ENCODE results near the gene GEMIN2.
"Not testable (repeated sequence)": the region's sequence is repeated elsewhere in the genome, so short reads cannot be mapped to it uniquely, and the experiment has no call there.

The GEMIN2 gene

DNA sequence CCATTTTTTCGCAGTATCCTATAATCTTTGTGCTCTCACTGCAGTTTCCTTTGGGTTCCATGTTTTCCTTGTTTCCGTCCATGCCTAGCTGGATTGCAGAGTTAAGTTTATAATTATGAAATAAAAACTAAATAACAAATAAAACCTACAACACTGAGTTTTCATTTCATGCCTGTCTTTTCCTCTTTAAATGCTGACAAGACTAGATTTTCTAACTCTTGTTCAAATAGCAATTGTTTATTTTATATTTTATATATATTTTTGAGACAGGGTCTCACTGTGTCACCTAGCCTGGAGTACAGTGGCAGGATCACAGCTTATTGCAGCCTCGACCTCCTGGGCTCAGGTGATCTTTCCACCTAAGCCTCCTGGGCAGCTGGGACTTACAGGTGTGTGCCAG is 5.3 kb upstream of the GEMIN2 start:
- no peak for DNase-seq (ENCODE audit: low read depth)
- H3K4me3 ChIP-seq (ENCODE audit: low read depth, low read length): no peak overlapping the region

DNA sequence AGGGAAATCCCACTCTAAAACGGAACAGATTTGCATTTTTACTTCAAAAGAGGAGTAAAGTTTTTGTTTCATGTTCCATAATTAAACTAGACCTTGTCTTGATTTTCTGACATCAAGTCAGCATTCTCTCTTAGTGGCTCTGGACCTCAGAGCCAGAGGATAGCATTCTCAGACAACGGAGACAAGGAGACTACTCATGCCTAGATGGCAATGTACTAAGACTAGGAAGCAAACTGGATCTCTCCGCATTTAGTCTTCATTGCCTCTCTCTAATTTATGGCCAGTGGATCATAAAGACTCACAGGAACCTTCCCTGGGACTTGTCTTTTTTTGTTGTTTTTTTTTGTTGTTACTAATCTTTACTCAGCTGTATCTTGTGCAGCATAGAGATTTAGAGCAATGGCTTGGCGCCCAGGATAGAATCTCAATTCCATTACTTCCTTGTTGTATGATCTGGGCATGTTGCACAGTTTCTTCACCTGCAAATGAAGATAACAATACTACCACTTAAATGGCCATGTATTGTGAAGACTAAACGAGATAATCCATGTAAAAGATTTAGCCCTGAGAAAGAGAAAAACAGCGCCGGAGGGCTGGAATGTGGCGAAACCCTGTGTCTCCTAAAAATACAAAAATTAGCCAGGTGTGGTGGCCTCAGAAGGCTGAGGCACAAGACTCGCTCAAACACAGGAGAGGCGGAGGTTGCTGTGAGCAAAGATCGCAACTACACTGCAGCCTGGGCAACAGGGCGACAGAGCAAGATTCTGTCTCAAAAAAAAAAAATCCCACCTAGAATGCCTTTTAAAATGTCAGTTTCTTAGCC is 4.0 kb upstream of the GEMIN2 start:
- H3K4me3 ChIP-seq (ENCODE audit: low read depth, low read length): no peak overlapping the region
- no peak for DNase-seq (ENCODE audit: low read depth)

DNA sequence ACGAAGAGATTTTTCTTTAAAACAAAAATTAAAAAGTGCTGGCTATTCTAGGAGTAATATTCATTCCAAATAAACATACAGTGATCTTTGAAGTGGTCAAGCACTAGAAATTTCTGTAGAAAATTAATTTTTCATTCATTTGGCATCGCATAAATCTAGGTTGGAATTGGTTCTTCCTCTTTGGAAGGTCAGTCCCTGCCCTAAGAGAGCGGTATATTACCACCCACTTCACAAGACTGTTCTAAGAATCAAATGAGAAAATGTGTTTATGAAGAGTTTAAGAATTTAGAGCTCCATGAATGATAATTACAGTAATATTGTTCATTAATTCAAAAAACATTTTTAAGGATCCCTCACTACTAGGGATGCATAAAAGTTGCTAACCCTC is 444 bp upstream of the GEMIN2 start:
- peak overlapping the region; percentile 73 for H3K4me3 ChIP-seq (ENCODE audit: low read depth, low read length)
- DNase-seq (ENCODE audit: low read depth): no peak

DNA sequence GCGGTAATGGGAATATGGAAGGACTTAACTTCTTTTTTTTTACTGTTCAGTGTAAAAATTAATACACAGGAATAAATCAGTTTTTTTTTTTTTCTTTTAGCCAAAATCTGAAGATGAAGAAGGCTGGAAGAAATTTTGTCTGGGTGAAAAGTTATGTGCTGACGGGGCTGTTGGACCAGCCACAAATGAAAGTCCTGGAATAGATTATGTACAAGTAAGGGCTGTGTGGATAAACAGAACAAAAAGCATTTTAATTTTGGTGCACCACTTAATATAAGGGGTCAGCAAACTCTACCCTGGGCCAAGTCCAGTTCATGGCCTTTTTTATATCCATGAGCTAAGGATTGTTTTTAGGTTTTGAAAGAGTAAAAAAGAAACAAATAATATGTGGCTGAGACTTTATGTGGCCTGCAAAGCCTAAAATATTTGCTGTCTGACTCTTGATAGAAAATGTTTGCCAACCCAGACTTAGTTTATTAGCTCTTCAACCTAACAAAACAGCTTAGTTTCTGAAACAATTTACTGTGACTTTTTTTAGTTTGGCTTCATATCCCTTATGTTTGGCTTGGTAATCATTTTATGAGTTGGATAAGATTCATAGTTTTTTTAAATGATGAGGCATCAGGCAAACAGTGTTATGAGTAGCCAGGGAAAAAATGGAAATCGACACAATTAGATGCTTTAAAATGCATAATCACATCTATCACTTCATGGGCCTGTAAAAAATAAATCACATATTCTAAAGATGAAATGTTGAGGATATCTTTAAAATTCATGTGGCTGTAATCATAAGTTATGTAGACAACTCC is 8.4 kb downstream of the GEMIN2 start:
- no peak overlapping the region for H3K4me3 ChIP-seq (ENCODE audit: low read depth, low read length)
- no peak for DNase-seq (ENCODE audit: low read depth)

DNA sequence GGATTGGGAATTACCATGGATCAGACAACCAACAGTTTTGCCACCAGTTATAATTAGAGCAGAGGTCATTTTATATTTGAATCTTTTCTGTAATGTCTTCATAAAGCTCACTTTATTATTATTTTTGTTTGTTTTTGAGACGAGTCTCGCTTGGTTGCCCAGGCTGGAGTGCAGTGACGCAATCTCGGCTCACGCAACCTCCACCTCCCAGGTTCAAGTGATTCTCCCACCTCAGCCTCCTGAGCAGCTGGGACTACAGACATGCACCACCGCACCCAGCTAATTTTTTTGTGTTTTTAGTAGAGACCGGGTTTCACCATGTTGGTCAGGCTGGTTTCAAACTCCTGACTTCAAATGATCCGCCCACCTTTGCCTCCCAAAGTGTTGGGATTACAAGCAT is 23.7 kb downstream of the GEMIN2 start:
- not testable (repeated sequence) for DNase-seq (ENCODE audit: low read depth); H3K4me3 ChIP-seq (ENCODE audit: low read depth, low read length)

DNA sequence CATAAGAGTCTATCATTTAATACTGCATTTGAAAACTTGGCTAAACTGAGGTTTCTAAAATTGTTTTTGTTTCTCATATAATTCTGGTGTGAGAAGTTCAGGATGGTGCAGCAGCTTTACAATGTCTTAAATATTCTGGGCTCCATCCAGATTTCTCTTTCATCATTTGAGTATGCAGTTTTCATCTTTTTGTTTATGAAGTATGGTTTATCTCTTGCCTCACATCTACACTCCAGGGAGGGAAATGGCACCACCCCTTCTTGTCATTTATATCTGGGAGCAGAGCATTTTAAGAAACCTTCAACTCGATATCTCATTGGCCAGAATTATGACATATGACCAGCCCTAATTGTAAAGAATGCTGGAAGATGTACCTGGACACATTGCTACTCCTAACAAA is 24.3 kb downstream of the GEMIN2 start:
- DNase-seq (ENCODE audit: low read depth): no peak
- no peak overlapping the region for H3K4me3 ChIP-seq (ENCODE audit: low read depth, low read length)

DNA sequence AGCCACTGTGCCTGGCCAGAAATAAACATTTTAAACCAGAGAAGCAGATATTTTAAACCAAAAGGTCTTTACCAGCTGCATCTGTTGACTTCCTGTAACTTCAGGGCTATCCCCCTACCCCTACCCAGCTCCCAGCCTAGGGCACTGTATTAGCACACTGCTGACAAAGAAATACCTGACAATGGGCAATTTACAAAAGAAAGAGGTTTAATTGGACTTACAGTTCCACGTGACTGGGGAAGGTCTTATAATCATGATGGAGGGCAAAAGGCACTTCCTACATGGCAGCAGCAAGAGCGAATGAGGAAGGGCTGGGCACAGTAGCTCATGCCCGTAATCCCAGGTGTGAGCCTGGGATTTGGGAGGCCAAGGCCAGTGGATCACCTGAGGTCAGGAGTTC is 26.0 kb downstream of the GEMIN2 start:
- no peak for DNase-seq (ENCODE audit: low read depth)

DNA sequence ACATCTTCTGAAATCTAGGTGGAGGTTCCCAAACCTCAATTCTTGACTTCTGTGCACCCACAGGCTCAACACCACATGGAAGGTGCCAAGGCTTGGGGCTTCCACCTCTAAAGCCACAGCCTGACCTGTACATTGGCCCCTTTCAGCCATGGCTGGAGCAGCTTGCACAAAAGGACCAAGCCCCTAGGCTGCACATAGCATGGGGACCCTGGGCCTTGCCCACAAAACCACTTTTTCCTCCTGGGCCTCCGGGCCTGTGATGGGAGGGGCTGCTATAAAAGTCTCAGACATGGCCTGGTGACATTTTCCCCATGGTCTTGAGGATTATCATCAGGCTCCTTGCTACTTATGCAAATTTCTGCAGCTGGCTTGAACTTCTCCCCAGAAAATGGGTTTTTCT is 27.5 kb downstream of the GEMIN2 start:
- not testable (repeated sequence) for DNase-seq (ENCODE audit: low read depth); H3K4me3 ChIP-seq (ENCODE audit: low read depth, low read length)

More for the DNA sequence above, 26.0 kb downstream of the GEMIN2 start:
- H3K4me3 ChIP-seq (ENCODE audit: low read depth, low read length): no peak overlapping the region

DNA sequence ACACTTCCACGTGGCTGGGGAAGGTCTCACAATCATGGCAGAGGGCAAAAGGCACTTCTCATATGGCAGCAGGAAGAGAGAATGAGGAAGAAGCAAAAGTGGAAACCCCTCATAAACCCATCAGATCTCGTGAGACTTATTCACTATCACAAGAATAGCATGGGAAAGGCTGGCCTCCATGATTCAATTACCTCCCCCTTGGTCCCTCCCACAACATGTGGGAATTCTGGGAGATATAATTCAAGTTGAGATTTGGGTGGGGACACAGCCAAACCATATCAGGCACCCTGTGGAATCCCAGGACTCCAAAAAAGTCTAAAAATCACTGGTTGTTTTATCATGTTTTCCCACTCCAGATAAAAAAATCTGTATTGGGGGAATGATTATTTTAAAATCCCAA is 29.1 kb downstream of the GEMIN2 start:
- not testable (repeated sequence) for H3K4me3 ChIP-seq (ENCODE audit: low read depth, low read length); DNase-seq (ENCODE audit: low read depth)

DNA sequence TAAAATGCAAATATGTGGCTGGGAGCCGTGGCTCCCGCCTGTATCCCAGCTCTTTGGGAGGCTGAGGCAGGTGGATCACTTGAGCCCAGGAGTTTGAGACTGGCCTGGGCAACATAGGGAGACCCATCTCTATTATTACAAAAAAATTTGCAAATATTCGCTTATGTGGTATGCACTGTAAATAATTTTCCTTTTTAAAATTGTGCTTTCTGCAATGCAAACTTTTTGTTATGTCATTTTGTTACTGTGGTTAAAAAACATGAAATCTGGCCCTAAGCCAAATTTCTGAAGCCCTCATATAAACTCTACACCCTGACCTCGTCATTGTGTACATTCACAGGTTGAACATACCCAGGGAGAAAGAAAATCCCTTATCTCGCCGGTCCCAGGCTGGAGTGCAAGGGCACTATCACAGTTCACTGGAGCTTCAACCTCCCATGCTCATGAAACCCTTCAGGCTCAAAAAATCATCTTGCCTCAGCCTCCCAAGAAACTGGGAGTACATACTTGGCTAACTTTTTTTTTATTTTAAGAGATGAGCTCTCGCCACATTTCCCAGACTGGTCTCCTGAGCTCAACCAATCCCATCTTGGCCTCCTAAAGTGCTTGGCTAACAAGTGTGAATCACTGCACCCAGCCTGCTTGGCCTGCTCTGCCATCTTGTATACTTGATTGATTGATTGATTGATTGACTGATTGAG is 31.3 kb downstream of the GEMIN2 start:
- DNase-seq (ENCODE audit: low read depth): no peak
- H3K4me3 ChIP-seq (ENCODE audit: low read depth, low read length): no peak overlapping the region

DNA sequence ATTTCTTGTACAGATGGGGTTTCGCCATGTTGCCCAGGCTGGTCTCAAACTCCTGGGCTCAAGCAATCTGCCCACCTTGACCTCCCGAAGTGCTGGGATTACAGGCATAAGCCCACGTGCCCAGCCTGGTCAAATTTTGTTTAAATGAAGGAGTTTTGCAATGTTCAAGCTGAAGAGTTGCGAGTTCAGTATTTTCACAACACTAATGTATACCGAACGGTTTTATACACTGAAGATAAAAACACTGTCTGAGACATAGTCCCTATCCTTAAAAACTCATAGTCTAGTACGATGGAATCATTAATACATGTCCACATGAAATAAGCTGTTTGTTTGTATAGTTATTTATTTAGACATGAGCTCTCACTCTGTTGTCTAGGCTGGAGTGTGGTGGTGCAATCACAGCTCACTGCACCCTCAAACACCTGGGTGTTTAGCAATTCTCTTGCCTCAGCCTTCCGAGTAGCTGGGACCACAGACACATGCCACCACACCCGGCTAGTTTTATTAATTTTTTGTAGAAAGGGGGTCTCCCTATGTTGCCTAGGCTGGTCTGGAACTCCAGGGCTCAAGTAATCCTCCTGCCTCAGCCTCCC is 40.6 kb downstream of the GEMIN2 start:
- no peak overlapping the region for H3K4me3 ChIP-seq (ENCODE audit: low read depth, low read length)
- no peak for DNase-seq (ENCODE audit: low read depth)

DNA sequence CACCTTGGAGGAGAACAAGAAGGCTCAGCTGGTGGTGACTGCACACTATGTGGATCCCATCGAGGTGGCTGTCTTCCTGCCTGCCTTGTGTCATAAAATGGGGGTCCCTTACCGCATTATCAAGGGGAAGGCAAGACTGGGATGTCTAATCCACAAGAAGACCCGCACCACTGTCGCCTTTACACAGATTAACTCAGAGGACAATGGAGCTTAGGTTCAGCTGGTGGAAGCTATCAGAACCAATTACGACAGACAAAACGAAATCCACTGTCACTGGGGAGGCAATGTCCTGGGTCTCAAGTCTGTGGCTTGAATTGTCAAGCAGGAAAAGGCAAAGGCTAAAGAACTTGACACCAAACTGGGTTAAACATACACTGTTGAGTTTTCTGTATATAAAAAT is 43.4 kb downstream of the GEMIN2 start:
- DNase-seq (ENCODE audit: low read depth): no peak
- H3K4me3 ChIP-seq (ENCODE audit: low read depth, low read length): no peak overlapping the region

DNA sequence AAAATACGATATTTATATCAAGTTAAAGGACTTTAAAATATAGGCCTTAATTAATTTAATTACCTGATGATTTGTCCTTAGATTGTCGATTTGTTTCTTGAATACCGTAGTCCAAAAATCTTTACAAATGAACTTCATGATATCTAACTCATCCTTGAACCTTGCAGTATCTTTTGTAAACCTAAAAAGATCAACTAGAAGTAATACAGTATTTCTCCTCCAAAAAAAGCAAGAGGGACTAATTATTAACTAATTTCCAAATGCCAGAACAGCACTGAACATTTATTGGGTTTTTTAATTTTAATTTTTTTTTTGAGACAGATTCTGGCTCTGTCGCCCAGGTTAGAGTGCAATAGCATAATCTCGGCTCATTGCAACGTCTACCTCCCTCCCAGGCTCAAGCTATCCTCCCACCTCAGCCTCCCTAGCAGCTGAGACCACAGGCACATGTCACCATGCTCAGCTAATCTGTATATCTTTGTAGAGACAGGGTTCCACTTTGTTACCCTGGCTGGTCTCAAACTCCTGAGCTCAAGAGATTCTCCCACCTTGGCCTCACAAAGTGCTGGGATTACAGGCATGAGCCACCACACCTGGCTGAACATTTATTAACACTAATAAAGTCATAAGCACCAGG is 44.2 kb downstream of the GEMIN2 start:
- no peak for DNase-seq (ENCODE audit: low read depth)
- no peak overlapping the region for H3K4me3 ChIP-seq (ENCODE audit: low read depth, low read length)

DNA sequence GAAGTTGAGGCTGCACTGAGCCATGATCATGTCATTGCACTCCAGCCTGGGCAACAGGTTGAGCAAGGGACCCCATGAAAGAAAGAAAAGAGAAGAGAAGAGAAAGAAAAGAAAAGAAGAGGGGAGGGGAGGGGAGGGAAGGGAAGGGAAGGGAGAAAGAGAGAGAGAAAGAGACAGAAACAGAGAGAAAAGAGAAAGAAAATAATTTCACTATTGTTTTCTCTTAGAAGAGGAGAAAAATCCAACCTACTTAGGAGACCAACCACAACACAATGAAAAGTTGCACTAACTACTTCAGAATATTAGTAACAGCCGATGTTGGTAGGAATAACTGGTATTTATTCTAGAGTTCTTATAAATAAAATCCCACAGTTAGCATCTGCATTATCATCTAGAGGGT is 46.4 kb downstream of the GEMIN2 start:
- DNase-seq (ENCODE audit: low read depth): no peak
- no peak overlapping the region for H3K4me3 ChIP-seq (ENCODE audit: low read depth, low read length)

DNA sequence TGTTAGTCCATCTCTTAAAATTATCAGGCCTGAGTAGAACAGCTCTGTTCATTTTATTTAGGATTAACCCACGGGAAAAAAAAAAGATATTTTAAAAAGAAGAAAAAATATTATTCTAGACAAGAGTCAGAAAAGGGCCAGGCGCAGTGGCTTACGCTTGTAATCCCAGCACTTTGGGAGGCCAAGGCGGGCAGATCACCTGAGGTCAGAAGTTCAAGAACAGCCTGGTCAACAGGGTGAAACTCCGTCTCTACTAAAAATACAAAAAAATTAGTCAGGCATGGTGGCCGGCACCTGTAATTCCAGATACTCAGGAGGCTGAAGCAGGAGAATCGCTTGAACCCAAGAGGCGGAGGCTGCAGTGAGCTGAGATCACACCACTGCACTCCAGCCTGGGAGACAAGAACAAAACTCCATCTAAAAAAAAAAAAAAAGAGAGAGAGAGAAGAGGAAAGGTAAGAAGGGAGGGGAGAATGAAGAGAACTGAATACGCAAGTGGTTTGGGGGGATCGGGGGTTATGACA is 53.7 kb downstream of the GEMIN2 start:
- H3K4me3 ChIP-seq (ENCODE audit: low read depth, low read length); DNase-seq (ENCODE audit: low read depth): not testable (repeated sequence)

DNA sequence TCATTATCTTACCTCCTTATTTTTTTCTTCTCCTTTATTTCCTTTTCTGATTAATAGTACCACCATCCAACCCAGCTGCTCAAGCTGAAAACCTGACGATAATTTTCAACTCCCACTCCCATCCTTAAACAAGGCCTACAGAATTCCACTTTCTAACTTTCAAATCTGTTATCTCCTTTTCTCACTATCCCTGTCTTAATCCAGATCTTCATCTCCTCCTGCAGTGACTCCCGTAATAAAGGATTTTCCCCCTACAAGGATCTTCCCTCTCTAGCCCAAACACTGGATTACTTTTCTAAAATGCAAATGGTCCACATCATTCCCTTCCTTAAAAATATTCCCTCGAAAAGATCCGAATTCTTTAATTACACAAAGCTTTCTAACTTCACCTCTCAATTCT is 54.5 kb downstream of the GEMIN2 start:
- peak overlapping the region; percentile 77 for H3K4me3 ChIP-seq (ENCODE audit: low read depth, low read length)
- no peak for DNase-seq (ENCODE audit: low read depth)

DNA sequence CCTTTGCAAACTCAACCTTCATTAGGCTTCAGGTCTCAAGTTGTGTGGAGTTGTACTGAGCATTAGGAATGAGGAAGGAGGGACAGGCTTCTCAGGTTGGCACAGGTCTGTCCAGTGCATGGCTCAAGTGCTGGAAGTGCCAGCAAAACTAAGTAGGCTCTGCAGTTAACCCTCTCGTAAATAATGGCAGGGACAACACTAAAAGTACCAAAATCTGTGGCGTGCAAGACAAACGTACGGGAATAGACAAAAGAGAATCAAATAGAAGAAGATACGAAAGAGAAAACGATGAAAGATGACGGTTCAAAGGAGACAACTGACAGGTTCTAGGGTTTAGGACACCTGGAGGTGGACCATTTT is 55.4 kb downstream of the GEMIN2 start:
- DNase-seq (ENCODE audit: low read depth): no peak
- peak overlapping the region; percentile 77 for H3K4me3 ChIP-seq (ENCODE audit: low read depth, low read length)

DNA sequence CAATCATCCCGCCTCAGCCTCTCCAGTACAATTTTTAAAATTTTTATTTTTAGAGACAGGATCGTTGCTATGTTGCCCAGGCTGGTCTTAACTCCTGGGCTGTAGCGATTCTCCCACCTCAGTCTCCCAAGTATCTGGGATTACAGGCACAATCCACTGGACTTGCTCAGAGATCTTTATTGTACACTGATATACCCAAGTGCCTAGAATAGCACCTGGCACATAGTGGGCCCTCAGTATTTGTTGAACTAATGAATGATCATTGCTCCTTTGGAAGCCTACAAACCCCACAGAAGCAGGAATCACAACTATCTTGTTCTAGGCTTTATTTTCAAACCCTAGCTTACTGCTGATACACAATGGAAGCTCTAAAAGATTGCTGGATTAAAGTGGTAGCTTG is 59.1 kb downstream of the GEMIN2 start:
- H3K4me3 ChIP-seq (ENCODE audit: low read depth, low read length): no peak overlapping the region

More for the DNA sequence above, 59.1 kb downstream of the GEMIN2 start:
- DNase-seq (ENCODE audit: low read depth): no peak
